HG02798 (cell line): Measurements from ENCODE around the gene ITFG1.

Source experiments
- ATAC-seq: cut with Tn5 transposase; IDR thresholded peaks from one replicate; pipeline ENCODE4 v1.9.1; 2021; ENCODE audit warnings: mild to moderate bottlenecking; ENCODE audit not compliant: unreplicated experiment, poor library complexity

ITFG1 gene

DNA sequence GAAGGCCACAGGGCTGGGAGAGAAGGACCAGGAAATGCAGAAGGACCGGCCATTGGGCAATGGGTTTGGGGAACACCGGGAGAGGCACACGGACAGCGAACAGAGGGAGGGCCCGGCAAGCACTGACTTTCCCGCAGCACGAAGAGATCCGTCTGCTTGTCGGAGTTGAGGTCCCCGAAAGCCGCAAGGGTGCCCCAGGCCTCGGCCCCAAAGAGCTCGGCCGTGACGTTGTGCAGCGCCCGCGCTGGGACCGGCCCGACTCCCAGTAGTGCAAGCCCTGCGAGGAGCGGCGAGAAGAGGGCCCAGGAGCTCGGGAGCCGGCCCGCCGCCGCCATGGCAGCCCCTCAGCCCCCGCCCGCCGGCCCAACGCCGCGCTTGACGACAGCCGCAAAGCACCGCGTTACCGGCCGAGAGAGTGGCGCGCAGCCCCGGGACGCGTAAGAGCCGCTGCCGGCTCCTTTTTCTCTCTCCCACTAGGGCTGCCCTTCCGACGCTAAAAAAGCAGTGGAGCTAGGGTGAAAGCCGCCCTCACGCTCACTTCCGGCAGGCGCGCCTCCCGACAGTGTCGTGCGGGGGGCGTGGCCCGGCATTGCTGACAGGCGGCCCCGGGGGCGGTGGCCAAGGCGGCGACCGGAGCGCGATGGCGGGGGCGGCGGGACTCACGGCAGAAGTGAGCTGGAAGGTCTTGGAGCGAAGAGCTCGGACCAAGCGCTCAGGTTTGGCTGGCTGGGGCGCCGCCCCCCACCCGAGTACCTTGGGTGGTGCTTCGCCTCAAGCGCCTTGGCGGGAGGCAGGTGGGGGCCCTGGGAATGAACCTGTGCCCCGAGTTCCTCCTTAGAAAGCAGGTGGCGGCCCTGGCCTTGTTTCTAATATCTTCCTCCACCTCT is at the start of gene ITFG1, which contains the start of gene PHKB:
Gene ITFG1, minus strand, starts transcription at position 353 of the 887 bp plus-strand sequence. Its CDS starts 18 bp downstream, at position 335.
Gene PHKB, plus strand, starts transcription at position 621 of the 887 bp plus-strand sequence. Its CDS starts 20 bp downstream, at position 641.
- peak; percentile 85 for ATAC-seq

DNA sequence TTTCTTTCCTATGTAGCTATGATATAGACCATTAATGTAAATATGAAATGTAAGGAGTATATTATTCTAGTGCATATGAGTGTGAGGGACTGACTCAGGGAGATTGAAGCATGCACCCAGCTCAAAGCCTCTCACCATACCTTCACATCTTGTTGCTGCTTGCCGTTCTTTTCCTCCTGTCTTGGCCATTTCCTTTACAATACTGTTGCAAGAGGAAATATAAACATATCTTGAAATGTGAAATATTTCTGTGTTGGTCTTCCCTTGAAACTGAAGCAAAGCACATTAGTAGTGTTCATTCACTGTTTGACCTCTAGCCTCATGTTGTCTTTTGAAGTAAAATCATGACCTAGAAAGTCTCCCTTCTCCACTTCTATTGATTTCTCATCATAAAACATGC is 46.8 kb upstream of the ITFG1 start:
- no peak for ATAC-seq

DNA sequence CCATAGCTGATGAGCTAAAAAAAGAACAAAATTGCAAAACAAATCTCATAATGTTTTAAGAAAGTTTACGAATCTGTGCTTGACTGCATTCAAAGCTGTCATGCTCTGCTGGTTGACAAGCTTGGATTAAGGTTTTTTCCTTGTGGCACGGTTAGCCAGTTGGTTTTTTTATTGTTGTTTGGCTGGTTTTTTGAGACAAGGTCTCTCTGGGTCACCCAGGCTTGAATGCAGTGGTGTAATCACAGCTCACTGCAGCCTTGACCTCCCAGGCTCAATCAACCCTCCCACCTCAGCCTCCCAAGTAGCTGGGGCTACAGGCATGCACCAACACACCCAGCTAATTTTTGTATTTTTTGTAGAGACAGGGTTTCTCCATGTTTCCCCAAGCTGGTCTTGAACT is 45.9 kb upstream of the ITFG1 start:
- ATAC-seq: no peak

DNA sequence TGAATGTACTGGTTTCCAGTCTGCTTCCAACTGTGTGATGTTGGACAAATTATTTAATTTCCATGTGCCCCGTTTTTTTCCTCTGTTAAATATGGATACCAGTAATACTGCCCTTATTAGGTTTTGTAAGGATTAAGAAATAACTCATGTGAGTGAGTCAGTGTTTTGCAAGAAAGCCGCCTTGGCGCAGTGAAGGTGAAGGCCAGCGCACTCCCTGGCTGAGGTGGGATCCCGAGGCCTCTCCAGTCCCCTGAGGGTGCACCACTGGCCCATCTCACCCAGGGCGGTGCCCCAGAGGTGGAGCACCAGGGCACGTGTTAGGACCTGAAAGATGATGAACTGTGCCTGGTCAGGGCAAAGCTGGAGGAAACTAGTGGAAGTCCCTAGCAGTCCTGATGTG is 43.7 kb upstream of the ITFG1 start:
- no peak for ATAC-seq

DNA sequence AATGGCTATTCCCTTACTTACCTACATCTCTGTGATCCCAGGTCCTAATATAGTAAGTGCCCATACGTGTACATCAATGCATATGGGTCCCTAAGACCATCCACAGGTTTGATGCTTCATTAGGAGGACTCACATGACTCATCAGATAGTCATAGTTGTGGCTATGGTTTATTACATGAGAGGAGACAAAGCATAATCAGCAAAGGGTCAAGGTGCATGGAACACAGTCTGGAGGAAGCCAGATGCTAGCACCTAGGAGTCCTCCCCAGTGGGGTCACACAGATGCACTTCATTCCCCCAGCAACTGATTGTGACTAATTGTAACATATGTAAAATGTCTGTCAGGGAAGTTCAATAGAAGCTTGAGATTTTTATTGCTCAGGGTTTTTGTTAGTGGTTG is 43.1 kb upstream of the ITFG1 start:
- ATAC-seq: no peak

DNA sequence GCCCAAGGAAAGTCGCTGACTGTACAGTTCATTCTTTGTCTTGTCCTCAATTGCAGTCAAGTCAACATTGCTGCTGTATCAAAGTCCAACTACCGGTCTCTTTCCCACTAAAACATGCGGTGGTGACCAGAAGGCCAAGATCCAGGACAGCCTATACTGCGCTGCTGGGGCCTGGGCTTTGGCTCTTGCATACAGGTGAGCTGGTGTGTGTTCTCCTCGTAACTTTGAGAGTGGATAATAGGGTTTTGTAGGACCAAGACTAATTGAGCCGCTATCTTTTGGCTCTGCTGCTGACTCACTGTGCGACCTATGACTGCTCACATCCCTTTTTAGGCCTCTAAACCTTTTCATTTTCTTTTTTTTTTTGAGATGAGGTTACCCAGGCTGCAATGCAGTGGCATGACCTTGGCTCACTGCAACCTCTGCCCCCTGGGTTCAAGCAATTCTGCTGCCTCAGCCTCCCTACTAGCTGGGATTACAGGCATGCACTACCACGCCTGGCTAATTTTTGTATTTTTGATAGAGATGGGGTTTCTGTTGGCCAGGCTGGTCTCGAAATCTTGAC is 38.9 kb upstream of the ITFG1 start:
- no peak for ATAC-seq

DNA sequence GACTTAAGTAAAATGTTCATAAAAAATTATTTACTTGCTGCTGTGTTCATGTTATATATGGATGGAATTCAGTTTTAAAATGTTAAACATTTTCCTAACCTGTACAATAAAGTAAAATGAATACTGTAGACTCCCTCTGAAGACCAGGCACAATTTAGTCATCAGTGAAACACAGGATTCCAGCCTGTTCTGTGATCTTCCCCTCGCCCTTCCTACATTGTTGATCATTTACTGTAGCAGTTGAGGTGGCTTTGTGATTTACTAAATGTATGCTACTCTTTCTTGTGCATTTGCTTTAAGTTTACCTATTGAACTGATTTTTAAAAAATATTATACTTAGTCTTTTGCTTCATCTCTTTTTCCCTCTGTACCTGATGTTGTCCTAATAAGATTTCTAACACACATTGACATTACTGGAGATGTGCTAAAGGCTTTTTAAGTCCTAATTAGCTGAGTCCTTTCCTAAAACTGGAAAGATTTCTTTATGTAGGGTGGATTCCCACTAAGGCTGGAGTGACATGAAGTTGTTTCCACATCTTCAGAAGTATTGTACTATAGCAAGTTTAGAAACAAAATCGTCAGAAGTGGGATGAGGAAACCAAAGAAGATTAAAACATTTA is 38.3 kb upstream of the ITFG1 start:
- no peak for ATAC-seq

DNA sequence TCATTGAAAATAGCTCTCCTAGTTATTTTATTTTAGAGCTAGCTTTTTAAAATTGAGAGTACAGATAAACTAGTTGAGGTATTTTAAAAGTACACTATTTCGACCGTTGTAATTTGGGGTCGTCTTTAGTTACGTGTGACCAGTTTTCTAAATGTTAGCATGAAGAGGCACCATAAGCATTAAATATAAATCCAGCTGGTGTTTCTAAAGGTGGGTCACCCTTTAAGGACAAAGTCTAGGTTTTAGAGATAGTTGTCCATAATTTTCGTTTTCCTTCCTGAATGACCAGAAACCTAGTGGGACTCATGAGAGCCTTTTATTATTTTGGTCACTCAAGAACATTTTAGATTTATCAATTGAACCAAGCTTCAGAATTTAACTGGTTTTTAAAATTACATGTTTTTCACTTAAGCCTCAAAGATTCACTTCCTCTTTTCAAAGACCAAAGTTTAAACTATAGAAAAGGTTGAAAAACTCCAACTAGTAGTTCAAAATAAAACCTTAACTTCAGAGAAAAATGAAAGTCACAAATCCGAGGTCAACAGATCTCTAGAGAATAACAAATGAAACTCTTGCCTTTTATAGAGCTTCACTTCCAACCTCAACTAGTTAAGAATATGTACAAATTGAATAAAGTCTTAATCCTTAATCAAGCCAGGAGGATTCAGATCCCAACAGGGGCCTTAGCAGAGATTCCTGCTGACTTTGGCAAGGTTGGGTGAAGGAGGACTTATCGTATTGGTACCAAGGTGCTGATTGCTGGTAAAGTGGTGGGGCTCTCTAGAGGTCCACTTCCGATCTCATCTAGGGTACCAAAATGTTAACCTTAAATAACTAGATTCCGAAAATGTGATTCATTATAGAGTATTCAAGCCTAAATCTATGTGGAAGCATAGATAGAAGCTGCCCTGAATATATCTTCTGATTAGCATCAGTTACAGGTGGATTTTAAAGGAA is 32.8 kb upstream of the ITFG1 start:
- peak; percentile 59 for ATAC-seq

DNA sequence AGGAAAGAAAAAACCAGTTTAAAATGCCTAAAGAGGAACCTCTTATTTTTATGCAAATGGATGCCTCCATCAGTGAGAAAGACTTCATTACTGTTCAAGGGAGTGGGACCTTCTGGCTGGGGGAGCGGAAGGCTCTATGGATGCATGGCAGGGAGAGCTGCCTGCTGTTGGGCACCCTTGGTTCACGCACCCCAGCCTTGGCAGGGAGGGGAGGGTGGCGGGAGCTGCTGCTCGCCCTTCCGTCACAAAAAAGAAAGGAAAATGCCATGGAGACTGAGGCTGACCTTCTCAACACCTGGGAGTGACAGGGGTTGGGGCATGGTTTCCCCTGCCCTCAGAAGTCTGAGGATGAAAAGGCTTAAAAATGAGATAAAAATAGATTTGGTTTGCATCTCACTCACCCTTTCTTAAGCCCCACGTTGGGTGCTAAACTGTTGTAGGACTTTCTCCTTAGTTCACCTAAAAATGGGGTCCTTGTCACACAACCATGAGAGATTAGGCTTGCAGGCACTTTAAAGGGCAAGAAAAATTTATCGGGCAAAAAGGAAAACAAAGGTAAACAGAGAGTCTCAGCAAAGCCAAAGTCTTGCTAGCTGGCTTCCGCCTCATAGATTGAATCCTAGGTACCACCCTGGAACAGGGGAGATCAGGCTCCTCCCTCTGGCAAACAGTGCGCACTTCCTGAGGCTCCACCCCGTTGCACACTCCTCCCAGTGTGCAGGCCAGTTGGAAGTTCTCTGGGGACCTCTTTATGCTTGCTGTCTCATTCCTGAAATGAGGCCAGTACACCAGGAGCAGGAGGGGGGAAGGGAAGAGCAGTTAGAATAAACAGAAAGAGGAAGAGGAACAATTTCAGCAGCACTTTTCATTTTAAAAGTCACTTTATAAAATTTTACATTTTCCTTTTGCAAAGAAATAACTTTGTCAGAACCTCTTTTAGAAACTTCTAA is 31.8 kb upstream of the ITFG1 start:
- ATAC-seq: peak; percentile 82

DNA sequence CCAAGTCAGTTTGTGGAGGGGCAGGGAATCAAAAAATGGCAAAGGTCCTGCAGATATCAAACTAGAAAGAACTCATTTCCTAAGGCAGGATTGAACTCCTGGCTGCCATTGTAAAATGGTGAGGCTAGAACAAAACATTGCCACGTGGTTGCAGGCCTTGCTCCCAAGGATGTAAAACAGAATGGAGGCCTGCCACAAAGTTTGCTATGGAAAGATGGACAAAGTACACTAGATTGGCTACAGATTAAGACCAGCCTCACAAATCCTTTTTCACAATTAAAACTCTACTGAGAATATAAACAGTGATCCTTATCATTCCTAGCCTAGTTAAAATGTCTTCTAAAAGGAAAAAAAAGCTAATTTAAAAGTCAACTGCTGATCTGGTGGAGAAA is 31.2 kb upstream of the ITFG1 start:
- no peak for ATAC-seq

DNA sequence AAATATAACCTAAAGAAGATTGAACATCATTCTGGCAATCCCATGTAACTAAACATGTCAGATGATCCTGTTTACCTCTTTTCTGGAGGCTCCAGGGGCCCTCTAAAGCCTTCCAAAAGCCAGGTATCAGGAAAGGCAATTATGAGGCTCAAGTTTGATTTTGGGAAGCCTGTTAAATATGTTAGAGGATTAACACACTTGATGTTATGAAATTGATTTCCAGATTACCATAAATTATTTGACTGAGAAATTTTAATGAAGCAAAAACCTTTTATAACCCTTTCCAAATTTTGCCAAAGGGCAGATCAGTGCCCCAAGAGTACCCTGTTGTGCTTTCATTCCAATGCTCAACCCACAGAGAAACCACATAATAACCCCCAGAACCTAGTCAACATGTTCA is 29.6 kb upstream of the ITFG1 start:
- no peak for ATAC-seq

DNA sequence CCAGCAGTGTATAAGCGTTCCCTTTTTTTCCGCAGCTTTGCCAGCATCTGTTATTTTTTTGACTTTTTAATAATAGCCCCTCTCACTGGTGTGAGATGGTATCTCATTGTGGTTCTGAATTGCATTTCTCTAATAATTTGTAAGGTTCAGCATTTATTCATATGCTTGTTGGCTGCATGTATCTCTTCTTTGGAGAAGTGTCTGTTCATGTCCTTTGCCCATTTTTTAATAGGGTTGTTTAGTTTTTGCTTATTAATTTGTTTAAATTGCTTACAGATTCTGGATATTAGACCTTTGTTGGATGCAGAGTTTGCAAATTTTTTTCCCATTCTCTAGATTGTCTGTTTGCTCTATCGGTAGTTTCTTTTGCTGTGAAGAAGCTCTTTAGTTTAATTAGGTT is 27.2 kb upstream of the ITFG1 start:
- ATAC-seq: no peak

DNA sequence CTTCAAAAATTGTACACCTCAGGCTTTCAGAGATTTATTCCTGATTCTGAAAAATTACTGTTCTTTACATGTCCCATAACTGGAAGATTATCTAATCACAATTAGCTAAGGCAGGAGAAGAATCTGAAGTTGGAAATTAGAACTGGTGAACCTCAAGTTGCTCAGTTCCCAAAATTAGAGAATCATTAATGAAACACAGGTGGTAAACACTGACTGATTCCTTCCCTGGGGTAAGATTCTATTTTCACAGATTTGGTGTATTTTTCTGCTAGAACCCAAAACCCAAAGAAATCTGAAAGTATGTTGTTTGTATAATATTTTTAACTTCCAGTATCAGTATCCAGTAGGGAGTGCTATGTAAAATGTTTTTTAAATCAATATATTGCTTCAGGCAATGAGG is 26.0 kb upstream of the ITFG1 start:
- peak; percentile 55 for ATAC-seq

DNA sequence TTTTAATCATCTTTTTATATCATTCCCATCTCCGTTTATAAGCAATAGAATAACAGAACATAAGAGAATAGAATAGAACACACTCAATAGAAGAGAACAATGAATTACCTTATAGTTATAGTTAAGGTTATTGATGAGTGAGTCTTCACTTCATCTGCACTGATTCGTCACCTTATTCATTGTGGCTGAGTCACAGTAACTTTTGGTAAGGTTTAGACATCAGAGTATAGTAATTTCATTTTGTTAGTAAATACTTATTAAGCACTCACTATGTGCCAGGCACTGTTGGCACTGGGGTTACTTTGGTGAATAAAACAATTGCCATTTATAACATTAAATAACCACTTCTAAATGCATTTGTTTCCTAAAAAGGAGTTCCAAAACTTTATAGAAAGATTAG is 22.8 kb upstream of the ITFG1 start:
- ATAC-seq: no peak

DNA sequence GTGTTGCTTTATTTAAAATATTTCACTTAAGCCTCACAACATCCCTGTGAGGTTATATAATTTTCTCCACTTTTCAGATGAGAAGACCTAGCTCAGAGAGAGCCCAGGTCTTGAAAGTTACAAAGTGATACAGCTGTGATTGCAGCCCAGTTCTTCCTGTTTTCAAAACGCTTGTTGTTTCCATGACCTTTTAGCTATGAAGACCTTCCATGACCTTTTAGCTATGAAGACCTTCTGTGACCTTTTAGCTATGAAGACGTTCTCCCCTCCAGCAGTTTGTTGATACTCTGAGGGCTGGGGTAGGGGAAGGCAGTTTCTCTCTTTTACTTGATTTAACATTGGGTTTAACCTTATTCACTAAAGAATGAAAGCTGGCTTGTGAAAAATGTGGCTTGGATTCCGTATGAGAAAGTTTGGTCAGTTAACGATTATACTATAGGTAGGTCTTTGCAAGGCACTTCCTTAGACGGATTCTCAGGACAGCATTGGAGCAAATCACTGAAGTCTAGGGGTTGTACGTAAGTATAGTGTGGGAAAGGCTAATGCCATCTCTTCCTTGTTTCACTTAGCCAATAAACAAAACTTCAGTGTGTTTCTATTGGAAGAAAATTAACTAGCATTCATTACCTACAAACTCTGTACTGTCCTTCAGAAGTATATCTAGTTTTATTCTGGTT is 21.0 kb upstream of the ITFG1 start:
- ATAC-seq: no peak

DNA sequence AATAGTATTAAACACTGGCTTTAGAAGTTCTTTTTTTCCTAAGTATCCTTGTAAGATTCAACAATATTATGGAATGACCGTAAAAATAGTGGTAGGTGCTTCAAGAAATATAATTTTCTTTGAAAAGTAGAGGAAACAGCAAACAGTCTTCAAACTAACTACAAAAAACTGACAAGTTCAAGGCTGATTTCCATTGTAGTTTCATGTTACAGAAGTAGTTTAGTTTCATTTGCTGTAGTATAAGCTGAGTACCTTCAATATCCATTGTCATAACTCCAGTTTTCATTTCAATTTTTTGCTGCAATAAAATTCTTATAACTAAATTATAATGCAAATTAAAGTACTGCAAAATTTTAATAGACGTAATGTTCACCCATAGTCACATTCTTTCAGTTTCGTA is 19.5 kb upstream of the ITFG1 start:
- peak; percentile 57 for ATAC-seq

DNA sequence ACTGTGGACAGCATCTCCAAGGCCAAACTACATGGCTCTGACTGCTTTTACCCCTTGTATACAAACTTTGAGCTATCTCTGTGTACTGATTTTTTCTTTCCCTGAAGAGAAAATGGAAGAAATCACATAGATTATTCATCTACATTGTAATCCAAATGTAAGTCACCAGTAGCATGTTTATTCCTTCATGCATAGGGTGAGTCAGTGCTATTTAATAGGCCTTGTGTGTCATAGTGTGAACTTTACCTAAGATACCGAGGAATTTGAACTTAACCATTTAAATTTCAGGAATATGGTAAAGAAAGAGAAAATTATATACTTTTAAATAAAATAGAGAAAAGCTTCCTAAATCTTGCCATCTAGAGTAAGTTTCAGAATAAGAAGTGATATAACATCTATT is 16.8 kb upstream of the ITFG1 start:
- ATAC-seq: no peak

DNA sequence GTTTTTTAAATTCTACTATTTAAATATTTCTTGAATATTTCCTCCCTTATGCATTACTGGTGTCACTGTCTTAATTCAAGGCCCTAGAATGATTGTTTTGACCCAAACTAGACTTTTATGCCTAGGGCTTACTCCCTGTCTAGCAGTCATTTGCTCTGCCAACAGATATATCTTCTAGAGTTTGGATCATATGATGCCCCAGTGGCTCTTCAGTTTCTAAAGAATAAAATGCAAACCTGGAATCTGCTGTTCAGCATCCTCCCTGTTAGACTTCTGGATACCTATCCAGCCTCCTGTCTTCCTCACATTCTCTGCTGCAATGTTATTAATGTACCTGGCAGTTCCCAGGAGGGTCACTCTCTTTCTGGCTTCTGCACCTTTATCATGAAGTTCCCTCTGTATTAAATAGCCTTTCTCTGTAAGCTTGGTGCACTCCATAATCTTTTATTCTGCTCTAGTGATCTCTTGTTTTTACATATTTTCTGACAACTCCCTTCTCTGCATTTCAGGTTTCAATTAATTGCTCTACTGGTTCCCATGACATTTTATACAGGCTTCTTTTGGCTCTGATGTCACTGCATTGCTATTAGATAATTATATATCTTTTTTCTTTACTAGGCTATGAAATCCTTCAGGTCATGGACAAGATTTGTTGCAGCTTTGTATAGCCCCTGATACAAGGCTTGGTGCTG is 15.9 kb upstream of the ITFG1 start:
- no peak for ATAC-seq
